ENCODE results near the gene ZNF521.

GRCh38 chr18:25306671-25307070, 45.3 kb downstream of the ZNF521 start:
- TF ChIP-seq ZNF8 (CRISPR knock-in tag; IDR thresholded peaks at IDR 0.05) = no peak
- no peak for TF ChIP-seq CSRNP3 (CRISPR knock-in tag; IDR thresholded peaks at IDR 0.05)

All from SK-N-SH treated with all-trans-retinoic acid at 6 μM for 48 hours (cell line).